Right ventricle myocardium inferior (tissue), 1 donor: Measurements from ENCODE around the gene TYROBP. TPM values are rescaled to one million over a fixed set of nuclear protein-coding genes. Genes with fewer than 3 reads are reported as not detected.
"Not testable (repeated sequence)": the region's sequence is repeated elsewhere in the genome, so short reads cannot be mapped to it uniquely, and the experiment has no call there.

Experiments
- ATAC-seq: fragments of 200-7000 bp; cut with Tn5 transposase; one replicate; pipeline ENCODE4 v1.9.1; 2020; ENCODE audit warnings: mild to moderate bottlenecking, moderate library complexity
- DNase-seq: peaks from one replicate; pipeline ENCODE4 v3.0.0; 2021; ENCODE audit errors: missing footprints
- intact Hi-C: fragments of 100-400 bp; cut with DNase I; formaldehyde crosslinking; loops from one replicate; pipeline ENCODE4 v1.11.0; 2022
- total RNA-seq: library from RNA; stranded (reverse); fragmentation: NEBNext Ultra II Directional; extraction: Animal tissue kit (Norgen Biotek cat#: 25700); gene quantifications from one replicate; pipeline ENCODE4 v1.2.1, GENCODE V29; 2021
- donor health status: DM: no; HTN: yes; CAD: no; lungs with severe emphysema.

The TYROBP gene
- total RNA-seq, 1 donor from 2014 or later = 34.5 TPM

- DNase-seq (no peak), ATAC-seq (no peak)
These were observed 3.6 kb downstream of the TYROBP start for GRCh38 chr19:35904311-35905068.

GRCh38 chr19:35903550-35904179, 4.4 kb downstream of the TYROBP start:
- ATAC-seq (peak; percentile 25), DNase-seq (peak; percentile 95)
- intact Hi-C loops = no loop called here

More at GRCh38 chr19:35904311-35905068, 3.6 kb downstream of the TYROBP start:
- intact Hi-C loops = no loop called here

DNA sequence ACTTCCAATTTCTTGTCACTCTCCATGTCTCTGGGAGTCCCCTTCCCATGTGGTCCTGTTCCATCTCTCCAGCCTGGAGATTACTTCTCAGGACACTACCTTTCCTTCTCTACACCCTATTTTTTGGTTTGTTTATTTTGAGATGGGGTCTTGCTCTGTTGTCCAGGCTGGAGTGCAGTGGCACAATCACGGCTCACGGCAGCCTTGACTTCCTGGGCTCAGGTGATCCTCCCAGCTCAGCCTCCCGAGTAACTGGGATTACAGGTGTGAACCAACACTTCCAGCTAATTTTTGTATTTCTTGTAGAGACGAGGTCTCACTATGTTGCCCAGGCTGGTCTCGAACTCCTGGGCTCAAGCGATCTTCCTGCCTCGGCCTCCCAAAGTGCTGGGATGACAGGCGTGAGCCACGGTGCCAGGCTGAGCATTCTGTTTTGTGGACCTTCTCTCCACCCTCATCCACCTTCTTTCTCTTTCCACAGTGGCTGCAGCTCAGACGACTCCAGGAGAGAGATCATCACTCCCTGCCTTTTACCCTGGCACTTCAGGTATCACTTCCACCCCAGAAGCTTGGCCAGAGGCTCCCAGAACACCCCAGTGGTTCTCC, 5.1 kb downstream of the TYROBP start:
- ATAC-seq = no peak
- DNase-seq = no peak

DNA sequence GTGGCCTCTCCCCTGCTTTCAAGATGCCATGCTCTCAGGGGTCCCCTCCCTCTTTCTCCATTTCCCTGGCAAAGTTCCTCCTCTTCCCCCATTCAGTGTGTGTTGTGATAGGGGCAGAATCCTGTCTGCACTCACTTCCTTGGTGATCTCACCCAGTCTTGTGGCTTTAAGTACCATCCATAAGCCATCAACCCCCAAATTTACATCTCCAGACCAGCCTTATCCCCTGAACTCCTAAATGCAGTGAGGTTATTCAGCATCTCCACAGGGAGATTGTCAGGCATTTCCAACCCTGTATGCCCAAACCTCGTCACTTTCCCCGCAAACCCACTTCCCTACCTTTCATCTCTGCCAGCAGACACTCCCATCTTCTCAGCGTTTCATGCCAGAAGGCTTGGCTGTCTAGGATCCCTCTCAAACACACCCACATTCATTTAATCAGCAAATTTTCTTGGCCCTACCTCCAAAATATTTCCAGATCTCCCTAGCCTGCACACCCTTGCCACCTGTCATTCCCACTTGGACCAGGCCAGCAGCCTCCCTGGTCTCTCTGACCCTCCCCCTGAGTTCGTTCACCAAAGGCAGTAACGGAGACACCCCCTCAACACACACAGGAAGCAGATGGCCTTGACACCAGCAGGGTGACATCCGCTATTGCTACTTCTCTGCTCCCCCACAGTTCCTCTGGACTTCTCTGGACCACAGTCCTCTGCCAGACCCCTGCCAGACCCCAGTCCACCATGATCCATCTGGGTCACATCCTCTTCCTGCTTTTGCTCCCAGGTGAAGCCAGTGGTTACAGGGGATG, 6.0 kb downstream of the TYROBP start, which contains the start of gene HCST:
HCST (plus strand) TSS at position 676 of the 808 bp plus-strand sequence; CDS start at position 741, 65 bp downstream.
- intact Hi-C loops = no loop called here
- ATAC-seq = no peak

More for the DNA sequence above, 5.1 kb downstream of the TYROBP start:
- intact Hi-C loops = no loop called here

GRCh38 chr19:35901055-35901644, 6.9 kb downstream of the TYROBP start:
- no peak for ATAC-seq
- intact Hi-C loops = no loop called here
- DNase-seq = no peak

More for the DNA sequence above, 6.0 kb downstream of the TYROBP start, which contains the start of gene HCST:
- no peak for DNase-seq

DNA sequence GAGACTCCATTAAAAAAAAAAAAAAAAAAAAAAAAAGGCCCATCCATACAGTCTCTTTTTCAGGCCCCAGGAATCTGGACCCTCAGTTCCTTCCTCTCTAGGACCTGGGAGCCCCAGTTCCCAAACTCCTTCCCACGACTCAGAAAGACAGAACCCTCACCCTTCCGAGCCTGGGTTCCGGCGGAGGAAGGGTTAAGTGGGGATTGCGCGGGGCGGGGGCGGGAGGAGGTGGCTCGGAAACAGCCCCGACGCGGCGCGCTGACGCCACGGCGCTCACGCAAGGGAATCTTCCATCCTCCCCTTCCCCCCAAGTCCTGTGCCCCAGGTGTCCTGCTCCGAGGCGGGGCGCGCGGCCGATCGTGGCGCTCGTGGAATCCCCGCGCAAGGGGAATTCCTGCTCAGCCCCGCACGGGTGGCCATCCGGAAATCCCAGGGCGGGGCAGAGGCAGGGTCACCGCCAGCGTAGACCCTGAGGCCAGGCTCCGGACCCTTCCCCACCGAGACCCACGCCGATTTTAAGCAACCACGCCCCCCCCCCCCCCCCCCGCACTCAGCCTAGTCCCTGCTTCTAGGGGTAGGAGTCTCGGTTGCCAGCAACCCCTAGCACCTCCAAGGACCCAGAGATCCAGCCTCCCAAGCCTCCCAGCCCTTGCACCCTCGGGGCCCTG, 8.4 kb downstream of the TYROBP start:
- ATAC-seq = peak; percentile 86
- peak; percentile 93 for DNase-seq
- intact Hi-C loops = loop anchor here (5.0 kb wide), 1 partner anchor 33 kb away; no protein-coding TSS in a partner anchor

DNA sequence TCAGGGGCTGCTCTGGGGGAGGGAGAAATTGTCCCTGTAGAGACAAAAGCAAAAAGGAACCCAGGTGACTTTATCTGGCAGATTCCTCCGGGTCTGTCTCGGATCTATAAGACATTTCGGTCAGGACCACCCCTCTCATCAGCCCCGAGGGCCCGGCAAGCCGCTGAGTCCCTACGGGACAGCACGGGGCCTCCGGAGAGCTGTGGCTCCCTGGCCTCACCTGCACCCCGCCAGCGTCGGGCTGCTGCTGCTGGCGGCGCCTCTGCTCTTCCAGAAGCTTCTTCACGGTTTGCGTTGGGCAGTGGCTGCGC, 9.6 kb downstream of the TYROBP start:
- ATAC-seq = no peak
- DNase-seq = no peak
- intact Hi-C loops = loop anchor here (5.0 kb wide), 1 partner anchor 34 kb away; no protein-coding TSS in a partner anchor

- ATAC-seq (no peak), DNase-seq (no peak)
- intact Hi-C loops = loop anchor here (5.0 kb wide), 1 partner anchor 34 kb away; no protein-coding TSS in a partner anchor
These were observed 10.2 kb downstream of the TYROBP start for GRCh38 chr19:35897706-35898451.

DNA sequence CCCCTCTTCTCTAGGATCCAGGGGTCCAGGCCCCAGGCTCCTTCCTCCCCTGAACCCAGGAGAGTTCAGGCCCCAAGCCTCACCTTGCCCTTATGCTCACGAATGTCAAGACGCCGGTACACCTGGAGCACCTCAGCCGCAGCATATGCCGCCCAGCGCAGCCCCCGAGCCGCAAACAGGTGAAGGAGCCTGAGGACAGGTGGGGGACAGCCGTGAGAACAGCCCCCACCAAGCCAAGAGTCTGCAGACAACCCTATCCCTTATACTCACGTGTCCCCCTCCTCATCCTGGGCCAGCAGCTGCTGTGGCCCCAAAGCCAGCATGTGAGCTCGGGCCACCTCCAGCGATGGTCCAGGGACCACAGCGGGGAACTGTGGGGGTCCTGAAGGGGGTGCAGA, 11.5 kb downstream of the TYROBP start:
- intact Hi-C loops = loop anchor here (5.0 kb wide), 1 partner anchor 36 kb away; no protein-coding TSS in a partner anchor

DNA sequence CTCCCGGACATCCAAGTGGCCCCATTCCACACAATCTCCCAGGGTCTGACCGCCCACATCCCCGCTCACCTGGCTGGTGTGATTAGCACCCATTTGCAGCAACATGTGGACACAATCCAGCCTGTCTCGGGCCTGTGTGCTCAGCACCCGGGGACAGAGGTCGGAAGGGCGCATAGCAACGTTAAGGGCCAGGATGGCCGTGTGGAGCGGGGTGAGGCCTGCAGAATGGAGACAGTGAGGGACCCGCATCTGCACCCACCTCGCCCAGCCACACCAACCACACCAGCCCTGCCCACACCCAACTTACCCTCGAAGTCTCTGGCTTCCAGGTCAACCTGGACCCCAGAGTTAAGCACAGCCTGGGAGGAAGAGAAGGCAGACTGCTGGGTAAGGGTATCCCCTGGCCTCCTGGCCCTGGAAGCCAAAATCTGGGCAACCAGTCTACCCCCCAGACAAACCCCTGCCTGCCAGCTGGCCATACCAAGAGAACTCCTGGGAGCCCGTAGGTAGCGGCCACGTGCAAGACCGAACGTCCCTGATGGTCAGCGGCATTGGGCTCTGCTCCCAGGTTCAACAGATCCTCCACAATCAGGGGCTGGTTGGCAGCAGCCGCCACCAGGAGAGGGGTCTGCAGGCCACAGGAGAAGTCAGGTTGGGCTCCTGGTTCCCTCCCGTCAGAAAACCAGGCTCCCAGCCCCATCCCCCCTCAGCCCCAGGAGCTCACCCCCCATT, 12.0 kb downstream of the TYROBP start:
- no peak for ATAC-seq
- intact Hi-C loops = loop anchor here (5.0 kb wide), 1 partner anchor 36 kb away; no protein-coding TSS in a partner anchor

More for the DNA sequence above, 11.5 kb downstream of the TYROBP start:
- ATAC-seq (no peak), DNase-seq (no peak)

DNA sequence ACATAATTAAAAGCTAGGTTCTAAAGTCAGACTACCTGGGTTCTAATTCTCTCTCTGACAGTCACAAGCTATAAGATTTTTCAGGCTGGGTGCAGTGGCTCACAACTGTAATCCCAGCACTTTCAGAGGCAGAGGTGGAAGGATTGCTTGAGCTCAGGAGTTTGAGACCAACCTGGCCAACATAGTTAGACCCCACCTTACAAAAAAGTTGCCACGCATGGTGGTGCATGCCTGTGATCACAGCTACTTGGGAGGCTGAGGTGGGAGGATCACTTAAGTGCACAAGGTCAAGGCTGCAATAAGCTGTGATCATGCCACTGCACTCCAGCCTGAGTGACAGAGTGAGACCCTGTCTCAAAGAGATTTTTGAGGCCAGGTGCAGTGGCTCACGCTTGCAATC, 13.8 kb downstream of the TYROBP start:
- intact Hi-C loops = no loop called here
- no peak for ATAC-seq
- DNase-seq = no peak

More for the DNA sequence above, 12.0 kb downstream of the TYROBP start:
- DNase-seq = no peak

GRCh38 chr19:35891819-35892218, 16.3 kb downstream of the TYROBP start:
- ATAC-seq, DNase-seq, intact Hi-C loops: not testable (repeated sequence)

DNA sequence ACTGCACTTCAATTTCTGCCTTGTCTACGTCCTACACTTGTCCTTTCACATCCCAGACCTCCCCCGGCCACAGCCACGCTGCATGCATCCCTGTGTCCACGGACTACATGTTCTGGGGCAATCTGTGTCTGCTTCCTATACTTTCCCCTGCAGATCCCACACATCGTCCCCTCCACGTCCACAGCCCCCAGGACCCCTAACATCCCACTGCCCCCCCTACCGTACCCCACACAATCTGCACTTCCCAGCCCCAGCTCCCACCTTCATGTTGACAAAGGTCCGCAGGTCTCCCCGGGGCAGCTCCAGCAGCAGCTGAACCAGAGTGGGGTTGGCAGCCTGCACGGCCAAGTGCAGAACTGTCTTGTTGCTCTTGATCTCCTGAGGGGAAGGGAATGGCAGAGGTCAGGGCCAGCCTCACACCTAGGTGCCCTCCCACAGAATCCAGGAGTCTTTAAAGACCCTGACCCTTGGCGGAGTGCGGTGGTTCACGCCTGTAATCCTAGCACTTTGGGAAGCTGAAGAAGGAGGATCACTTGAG, 17.9 kb downstream of the TYROBP start:
- intact Hi-C loops = no loop called here
- ATAC-seq (no peak), DNase-seq (peak; percentile 50)

DNA sequence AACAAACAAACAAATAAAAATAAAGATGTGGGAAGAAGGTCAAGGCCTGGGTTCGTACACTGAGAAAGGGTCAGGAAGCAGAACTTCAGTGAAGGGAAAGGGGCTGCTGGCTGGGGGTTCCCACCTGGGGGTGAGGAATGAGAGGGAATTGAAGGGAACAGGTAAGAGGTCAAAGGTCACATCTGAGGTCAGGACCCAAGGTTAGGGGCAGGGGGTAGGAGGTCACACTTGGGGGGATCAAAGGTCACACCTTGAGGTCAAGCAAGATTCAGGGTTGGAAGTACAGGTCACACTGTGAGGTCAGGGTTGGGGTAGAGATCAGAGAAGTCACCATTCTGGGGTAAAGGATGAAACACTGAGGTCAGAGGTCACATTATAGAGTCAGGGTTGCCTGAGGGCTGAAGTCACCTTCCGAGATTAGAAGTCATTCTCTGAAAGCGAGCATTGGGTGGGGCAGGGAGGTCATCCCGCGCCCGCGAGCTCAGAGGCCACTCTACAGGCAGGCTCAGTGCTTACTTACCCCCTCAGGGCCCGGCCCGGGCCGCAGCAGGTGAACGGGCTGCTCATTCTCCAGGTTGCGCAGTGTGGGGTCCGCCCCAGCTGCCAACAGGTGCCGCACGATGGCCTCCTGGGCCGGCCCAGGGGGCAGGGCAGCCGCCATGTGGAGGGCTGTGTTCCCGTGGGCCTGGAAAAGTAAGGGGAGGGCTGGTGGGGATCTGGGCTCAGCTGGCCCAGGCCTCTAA, 18.6 kb downstream of the TYROBP start:
- ATAC-seq = no peak
- intact Hi-C loops = no loop called here

DNA sequence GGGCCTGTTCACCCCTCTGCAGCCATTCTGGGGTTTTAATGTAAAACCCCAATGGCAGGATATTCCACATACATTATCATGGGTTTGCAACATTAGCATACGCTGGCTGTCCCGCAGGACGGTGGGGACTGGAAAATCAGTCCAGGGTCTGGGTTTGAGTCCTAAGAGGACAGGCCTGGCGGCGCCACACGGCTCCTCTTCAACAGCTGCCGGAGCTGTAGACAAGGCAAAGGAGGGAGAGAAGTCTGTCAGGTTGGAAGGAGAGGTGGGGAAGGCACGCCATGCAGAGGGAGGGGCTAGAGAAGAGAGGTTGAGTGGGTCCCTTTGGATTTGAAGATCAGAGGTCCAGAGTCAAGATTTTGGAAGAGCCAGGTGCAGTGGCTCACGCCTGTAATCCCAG, 19.7 kb downstream of the TYROBP start:
- no peak for ATAC-seq
- intact Hi-C loops = no loop called here
- no peak for DNase-seq

More for the DNA sequence above, 18.6 kb downstream of the TYROBP start:
- DNase-seq = peak; percentile 46

- intact Hi-C loops = no loop called here
- DNase-seq (peak; percentile 44), ATAC-seq (no peak)
These were observed 20.9 kb downstream of the TYROBP start for GRCh38 chr19:35887197-35887596.
